Stimulated activated naive CD4-positive, alpha-beta T cell (primary cell): ENCODE measurements around the gene PXYLP1.

ENCODE experiments used
- DNase-seq, 6 experiments: peaks; one replicate each; lab custom pipeline; 2025; lab: John Stamatoyannopoulos, UW

Gene PXYLP1

DNA sequence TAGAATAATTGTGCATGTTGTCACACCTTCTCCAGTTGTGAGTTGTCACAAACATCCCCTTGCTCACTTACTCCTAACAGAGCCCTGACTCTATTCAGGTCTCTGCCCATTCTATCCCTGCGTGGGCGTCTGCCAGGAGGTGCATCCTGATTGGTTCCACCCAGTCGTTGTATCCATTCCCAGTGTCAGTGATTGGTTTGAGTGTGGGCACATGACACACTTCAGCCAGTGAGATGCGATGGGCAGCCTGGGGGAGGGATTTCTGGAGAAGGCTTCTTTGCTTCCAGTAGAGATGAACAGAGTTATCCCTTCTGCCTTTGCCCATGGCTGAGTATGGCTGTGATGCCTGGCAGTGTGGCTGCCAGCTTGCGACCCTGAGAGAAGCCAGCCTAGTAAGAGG, 18.7 kb downstream of the PXYLP1 start:
- no peak for DNase-seq

DNA sequence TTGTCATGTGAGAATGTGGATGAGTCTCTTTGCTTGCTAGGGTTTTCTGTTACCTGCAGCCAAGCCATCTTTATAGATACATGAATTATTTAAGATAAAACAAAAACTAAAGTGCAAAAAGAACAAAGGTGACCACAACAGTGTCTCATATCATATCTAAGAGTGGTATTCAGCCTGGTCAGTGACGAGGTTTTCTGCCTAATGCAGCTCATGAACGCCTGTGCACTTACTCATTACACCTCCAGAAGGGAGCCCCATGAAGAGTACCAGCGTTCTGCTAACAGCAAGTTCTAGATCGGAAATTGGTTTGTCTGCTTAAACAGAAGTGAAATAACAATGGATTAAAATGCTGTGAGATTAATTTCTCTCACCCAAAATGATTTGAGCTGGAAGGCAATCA, 19.2 kb downstream of the PXYLP1 start:
- no peak for DNase-seq

DNA sequence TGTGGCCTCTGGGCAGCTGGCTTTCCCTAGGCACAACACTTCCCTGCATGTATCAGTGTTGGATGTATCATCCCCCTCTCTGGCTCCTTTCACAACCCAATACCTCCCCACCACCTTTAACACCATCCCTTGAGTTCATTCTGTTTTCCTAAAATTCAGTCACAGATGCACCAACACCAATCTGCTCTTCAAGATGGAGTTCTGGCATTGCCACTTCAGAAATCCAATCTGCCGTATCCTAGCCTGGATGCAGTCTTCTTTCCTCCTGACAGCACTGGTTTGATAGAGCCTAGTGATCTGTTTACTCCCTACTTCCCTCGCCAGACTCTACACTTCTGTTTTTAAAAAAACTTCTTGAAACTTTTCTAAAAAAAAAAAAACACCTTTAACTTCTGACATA, 21.7 kb downstream of the PXYLP1 start:
- no peak for DNase-seq

DNA sequence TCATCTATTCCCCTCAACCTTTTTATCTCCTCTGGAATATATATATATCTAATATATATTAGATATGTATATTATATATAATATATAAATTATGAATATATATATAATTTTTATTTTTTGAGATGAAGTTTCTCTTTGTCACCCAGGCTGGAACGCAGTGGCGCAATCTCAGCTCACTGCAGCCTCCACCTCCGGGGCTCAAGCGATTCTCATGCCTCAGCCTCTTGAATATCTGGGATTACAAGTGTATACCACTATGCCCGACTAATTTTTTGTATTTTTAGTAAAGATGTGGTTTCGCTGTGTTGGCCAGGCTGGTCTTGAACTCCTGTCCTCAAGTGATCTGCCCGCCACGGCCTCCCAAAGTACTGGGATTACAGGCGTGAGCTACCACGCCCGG, 22.2 kb downstream of the PXYLP1 start:
- DNase-seq = no peak

DNA sequence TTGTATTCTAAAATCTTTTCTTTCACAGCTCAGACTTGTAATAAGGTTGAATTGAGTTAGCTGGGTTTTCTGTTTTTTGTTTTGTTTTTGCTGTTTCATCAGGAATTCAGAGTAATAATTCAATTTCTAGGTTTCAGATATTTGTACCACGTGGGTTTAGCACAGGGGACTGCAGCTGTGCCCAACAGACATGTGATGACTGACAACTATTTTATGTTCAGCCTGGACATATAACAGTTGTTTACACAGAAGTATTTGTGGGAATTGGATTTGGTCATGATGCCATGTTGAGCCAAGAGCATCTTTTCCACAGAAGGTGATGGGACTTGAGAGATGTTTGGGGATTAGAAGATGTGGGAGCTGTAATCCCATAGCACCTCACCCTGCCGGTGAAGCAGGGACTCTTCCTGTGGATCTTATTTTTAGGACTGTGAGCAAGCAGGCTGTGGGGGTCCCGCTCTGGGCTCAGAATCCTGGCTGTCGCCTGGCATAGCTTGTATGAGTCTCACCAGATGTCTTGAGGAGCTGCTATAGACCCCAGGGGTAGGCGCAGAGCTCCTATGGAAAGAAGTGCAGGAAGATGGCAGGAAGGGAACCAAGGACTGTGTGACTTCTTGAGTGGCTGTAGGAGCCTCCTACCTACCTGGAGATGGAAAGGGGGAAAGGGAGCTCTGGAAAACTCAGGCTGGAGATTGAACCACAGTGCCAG, 23.7 kb downstream of the PXYLP1 start:
- DNase-seq = no peak

DNA sequence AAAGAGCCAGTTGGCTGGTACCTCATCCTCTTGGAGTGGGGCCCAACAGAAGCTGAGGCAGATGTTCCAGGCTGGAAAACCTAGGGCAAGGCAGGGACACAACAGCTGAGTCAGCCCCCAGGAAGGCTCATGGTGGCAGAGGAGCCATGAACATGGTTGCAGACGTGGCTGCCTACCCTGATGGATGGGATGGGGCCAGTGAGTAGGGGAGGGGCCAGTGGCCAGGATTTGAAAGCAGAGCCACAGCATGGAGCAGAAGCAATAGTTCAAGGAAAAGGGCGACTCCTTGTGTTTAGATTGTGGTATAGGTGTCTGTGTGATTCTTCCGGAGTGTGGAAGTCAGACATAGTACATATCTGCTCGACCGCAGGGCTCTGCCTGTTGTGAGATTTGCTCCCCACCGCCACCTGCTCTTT, 24.2 kb downstream of the PXYLP1 start:
- peak; percentile 25 to 71 (median 54) for DNase-seq

DNA sequence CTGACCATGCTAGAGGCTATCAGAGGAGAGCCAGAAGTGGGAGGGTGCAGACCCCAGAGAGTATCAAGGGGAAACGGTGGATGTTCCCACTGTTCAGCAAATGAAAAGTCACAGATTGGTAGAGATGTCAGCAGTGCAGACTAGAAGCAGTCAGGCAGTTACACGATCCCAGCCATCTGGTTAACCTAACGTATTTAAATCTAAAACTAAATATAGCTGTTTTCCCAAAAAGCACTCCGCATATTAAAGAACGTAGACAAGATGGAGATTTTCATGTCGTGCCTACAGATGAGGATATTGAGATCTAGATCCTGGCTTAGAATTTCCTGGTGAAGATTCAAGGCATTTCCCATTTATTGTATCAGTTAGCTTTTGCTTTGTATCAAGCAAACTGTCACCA, 25.2 kb downstream of the PXYLP1 start:
- DNase-seq = no peak

DNA sequence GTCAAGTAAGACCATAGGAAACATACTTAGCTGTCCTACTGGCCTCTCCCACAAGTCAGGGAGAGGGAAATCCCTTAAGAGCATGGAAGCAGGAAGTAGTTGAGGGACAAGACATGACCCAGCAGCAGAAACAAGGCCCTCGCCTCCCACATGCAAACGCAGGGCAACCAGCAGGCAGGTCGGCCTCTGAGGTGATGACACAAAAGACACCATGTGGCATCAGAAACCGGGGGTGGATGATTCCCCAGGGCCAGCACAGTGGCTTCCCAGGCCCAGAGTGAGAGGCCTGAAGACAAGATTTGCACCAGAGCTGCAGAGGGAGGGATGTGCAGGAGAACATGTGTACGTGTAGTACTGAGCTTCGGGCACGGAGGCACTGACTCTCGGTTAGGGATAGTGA, 26.3 kb downstream of the PXYLP1 start:
- no peak for DNase-seq

DNA sequence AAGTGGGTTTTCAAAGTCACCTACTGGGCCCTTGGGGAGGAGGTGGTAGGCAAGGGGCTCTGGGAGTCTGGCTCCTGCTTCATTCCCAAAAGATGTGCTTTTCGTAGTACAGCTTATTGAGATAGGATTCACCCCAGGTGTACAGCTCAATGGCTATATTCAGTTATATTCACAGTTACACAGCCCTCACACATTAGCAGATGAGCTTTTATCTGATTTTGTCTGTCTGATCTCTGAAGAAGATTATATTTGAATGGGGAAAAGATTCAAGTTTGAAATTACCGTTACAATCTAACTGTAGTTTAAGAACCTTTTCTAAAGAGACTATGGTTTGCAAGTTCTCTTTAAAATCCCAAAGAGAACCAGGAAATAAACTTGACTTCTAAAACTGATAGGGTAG, 27.3 kb downstream of the PXYLP1 start:
- no peak for DNase-seq

DNA sequence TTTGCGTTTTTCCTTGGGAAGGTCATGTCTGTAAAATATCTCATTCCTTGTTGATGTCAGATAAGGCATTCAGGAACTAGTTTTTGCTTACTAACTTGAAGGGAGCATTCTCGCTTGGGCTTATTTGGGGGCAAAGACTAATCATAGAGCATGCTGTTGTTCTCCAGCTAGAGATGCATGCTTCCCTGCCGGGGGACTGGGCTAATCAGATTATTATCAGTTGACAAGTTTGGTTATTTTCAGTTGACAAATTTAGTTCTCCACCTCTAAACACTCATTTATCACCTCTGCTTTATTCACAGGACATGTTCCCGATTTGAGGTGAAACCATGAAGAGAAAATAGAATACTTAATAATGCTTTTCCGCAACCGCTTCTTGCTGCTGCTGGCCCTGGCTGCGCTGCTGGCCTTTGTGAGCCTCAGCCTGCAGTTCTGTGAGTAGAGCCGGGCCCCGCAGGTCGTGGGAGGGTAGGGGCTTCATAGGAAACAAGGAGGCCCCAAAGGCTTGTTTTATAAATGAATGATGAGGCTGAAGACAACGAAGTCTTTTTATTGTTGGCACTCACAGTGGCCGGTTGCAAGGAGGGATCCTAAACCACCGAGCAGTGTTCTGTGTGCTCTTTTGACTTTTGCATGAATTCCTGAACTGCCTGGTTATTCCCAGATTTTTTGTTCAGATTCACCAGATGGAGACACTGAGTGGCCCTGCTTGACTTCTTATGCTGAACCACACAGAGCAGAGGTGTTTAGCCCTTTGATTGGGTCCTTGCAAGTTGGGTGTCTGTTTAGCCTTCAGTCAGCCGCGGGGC, 28.4 kb downstream of the PXYLP1 start:
- no peak for DNase-seq

DNA sequence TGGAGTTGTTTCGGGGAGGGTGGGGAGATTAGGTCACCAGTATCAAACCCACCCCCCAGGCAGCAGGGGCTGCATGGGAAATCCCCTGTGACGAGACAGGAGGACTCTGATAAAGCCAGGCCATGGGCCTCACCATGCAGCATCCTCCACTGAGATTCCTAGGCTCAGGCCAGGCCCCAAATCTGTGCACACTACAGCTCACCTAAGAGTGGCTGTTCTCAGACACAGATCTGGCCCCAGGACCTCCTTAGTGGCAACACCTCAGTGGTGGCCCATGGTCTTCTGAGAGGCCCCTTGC, 29.0 kb downstream of the PXYLP1 start:
- DNase-seq = no peak

DNA sequence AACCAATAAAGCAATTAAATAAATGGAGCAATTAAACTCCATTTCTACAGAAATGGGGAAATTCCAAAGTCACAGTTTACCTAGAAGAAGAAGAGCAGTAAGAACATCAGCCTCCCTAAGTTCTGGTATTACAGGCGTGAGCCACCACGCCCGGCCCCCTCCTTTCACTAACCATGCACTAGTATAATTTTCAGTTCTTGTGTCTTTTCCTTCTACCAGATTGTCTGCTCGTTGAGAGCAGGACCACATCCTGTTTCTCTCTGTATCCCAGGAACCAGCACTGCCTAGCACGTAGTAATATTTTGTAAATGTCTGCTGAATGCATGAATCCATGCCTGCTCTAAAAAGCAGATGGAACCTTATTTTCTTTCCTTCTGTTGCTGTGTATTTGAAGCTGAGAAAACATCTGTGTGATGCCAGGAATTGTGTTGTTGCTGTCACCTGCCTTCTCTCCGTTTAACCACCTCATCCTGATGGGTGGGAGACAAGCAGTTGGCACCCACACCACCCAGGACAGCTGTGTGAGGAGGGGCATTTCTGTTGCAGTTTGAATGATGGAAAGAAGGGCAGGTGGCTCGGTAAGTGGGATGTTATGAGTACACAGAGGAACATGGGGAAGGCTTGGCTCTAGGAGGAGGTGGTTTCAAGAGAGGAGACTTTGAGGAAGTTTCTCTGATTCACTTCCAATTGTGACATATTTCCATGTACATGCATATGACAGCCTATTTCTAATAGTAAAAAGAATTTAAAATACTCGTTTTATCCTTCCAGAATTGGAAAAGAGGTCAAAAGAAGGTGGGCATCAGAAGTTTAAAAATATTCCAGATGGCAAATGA, 30.1 kb downstream of the PXYLP1 start:
- no peak for DNase-seq

DNA sequence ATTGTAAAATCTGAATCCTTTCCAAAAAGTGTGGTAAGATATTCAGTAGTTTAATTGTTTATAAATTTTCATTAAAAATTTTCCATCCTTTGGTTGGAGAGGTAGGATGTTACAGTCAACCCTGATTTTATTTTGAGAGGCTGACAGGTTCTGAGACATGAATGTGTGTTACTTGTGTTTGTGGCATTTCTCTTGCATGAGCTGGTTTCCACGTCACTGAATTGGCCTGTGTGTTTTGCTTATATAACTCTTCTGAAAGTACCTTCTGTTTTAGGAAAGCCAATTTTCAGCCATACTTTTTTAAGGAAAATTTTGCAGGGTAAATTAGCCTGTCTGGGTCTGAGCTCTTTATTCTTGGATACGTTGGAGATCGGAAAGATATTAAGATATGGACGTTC, 30.7 kb downstream of the PXYLP1 start:
- no peak for DNase-seq

DNA sequence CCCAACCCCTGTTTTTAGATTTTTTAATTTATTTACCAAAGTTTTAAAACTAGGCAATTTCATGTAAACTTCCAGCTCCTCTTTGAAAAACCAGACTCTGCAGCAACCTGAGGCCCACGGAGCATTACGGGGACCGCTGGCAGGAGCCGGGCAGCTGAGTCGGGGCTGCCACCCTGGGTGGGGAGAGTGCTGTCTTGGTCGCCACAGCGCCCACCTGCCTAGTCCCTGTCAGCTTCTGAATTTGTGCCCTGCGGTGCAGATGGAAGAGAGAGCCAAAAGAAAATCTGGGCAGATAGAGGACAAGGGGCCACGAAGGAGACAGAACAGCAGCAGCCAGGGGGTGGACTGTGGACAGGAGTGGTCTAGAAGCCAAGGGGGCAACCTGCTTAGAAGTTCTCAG, 34.6 kb downstream of the PXYLP1 start:
- peak in 1 of 6 experiments; percentile 37 for DNase-seq

DNA sequence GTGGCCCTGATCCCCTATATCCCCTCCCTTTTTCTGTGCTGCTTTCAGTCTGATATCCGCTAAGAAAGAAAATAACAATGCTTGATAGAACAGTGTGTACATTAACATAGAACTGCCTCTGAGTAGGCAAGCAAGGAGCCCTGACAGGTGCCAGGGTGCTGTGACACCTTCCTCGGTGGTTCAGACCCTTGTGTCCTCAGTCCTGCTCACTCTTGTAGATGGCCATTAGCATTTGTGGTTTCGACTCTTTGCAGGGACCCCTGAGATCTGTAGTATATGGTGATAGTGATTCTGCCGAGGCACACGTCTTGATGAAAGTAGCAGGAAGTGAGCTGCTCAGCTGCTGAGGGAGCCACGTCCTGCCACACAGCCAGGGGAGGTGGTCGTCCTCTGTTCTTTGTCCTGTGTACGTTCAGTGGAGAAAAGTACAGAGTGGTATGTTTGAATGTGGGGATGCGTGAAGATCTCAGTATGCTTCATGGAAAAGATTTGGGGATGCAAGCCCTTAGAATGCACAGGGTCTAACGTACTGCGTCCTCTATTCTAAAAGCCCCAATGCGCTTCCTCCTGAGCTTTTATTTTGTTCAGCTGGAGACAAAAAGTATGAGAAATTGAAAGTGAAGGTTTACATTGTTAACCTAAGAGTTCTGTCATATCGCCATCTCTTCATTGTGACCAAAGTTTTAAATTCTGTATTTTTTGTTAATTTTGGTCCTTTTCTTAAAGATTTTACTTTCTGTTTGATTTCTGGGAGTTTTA, 35.4 kb downstream of the PXYLP1 start:
- peak in 5 of 6 experiments; percentile 20 to 90 (median 76) for DNase-seq

DNA sequence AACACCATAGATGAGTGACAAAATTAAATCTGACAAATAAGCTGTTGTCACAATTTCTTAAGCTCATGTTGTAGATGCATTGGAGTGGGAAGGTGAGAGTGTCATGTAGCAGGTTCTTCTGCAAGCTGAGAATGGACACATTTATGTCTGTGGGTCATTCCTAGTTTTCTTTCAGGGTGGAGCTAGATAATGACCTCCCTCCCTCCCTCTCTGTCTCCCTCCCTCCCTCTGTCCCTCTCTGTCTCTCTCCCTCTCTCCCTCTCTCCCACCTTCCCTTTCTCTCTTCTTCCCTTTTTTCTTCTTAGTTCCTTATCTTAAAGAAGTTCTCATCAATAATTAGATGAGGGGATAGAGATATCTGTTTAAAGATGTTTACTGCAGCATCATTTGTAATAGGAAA, 36.0 kb downstream of the PXYLP1 start:
- no peak for DNase-seq

DNA sequence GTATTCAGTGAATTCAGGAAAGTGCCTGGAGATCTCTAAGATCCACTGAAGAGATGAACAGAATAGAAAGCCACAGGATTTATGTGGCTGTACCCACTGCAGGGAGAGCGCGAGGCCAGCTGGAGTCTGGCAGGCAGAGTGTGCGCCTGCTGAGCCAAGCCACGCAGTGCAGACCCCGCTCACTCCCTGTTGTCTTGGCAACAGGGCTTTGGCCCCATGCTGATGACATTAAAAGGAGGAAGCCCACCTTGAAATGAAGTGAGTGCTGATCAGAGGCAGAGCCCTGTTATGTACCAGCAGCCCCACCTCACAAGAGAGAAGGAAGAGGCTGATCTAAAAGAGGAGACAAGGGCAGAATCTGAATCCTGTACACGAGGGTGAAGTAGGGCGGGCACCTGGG, 36.7 kb downstream of the PXYLP1 start:
- DNase-seq = peak in 2 of 6 experiments; percentile 9 to 17

DNA sequence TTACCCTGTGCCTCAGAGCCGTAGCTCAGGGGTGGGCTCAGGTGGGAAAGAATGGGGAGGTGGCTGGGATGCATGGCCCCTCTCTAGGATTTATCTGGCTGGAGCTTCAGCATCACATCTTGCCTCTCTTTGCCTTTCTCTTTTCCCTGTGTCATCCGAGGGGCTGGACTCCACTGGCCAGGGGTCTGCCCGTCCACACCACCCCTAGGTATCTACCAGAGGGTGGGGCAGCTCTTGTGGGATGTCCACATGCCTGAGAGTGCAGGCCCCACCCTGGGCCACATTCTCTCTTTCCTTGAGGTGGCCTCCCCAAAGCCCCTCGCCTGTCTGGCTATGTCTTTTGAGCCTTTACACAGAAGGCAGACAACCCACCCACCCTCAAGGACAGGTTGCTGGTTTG, 37.2 kb downstream of the PXYLP1 start:
- DNase-seq = no peak

DNA sequence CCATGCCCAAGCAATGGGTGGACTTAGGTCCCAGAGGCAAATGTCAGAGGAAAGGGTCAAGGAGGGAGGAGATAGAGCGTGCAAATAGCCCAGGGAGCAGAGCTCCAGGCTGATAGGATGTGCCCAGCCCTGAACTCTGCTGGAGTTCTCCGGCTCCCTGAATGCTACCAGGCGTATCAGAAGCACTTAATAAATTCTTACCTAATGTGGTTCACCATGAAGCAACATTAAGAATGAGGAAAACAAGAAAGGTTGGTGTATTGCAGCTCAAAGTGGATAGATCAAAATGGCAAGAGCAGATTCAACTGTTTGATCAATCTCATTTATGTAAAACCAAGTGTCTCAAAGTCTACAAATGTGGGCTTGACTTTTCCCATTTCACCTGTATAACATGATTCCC, 38.3 kb downstream of the PXYLP1 start:
- DNase-seq = no peak

DNA sequence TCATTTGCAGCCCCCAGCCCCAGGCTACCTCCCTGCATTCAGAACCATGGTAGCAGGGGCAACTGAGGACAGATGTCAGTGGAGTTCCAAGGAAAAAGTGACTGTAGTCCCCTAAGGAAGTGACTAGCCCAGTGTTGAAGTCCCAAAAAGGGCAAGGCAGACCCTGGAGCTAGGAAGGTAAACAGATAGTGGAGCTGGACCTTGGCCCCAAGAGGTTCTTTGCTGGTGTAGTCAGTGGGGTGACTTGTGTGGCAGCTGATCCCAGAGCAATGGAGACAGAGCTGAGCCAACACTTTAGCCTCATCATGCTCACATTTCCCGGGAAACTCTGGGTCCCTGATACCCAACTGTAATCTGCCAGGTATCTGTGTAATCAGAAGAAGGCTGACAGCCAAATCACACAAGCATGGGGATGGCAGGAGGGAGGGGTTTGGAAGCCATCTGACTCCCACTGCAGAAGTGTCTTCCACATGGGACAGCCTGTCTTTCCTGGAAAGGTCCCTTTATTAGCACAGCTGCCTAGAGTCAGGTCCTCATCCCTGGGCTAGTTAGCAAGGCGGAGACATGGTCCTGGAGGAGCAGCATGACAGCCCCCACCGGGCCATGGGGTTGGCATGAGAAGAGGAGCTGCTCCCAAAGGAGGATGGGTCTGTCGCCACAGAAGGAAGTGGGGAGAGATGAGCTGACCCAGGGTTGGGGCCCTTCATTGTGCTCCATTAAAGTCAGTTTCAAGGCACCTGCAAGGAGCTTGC, 39.8 kb downstream of the PXYLP1 start:
- no peak for DNase-seq

DNA sequence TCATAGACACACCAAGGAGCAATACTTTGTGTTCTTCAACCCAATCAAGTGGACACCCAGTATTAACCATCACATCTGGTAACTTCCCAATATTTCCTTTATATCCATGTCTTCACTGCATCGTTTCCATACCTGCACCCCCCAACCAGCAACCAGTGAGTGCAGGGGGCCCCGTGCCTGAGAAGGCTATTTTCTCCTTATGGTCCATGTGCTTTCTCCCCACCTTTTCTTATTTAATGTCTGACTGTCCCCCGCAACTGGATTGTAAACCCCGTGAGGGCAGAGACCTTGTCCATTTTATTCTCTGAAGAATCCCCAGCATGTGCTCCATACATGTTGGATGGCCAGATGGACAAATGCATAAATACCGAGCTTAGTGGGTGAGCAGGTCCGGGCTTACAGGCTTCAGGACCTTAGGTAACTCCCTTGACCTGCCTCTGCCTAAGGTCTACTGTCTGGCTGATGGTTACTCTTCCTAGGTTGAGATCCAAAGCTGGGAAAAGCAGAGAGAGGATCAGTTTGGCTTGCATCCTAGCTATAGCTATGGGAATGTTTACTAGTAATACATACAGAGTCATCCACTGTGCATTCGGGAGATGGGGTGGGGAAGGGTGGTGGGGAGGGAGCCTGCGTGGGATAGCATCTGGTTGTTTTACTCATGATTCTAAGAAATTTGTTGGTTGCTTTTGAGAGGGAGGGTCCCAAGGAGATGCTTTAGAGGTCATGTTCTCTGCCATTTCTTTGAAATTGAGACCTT, 41.5 kb downstream of the PXYLP1 start:
- no peak for DNase-seq
